ENCODE results near the gene PDLIM1. TPM values are rescaled to one million over a fixed set of nuclear protein-coding genes. Genes with fewer than 3 reads are reported as not detected.

PDLIM1 gene
- total RNA-seq, 2 experiments from 2014 or later, result 0.76 to 0.92 TPM

DNA sequence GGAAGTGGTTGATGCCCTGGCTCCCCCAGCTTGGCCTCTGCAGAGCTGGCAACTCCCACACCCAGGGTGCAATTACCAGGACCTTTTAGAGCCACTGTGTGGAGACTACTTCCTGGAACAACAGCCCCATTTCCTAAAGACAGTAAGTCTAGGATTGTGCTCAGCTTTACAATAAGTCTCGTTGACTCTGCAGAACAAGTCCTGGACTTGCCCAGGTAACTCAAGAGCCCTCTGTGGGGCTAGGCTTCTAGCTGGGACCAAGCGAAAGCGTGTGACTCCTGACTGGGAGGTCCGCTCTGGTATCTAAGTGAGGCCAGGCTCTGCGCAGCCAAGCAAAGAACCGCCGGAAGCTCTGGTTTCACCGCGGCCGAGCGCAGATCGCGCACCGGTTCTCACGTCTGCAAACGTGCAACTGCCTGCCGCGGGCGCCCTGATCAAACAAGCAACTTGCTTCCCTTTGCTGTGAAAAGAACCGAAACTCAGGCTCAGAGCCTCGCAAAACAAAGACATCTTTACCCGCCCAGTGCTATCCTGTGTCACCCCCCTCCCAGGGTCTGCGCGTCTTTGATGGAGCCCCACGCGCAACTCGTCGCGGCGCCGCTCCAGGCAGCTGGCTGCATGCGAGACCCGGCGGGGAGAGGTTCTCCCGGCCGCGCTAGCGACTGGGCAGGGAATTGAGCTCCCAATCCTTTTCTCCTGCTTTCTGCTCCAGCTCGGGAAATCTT, 4.4 kb upstream of the PDLIM1 start:
- ChIA-PET POLR2A (no interaction called here), CTCF (interaction anchor here (0.8 to 1.5 kb wide), 3 partner anchors 52 to 135 kb away, joined by 3 to 8 read pairs (median 4); no protein-coding TSS in a partner anchor)
- Mint-ChIP-seq H3K4me3 (peak overlapping the region; percentile 42), H3K27ac (no peak overlapping the region), H3K27me3 (peaks cover 26% of the 10 kb centered on the region), H3K4me1 (ENCODE audit: low read depth) (peaks cover 10% of the 10 kb centered on the region), H3K36me3 (no peaks in the 10 kb centered on the region), H3K9me3 (no peaks in the 10 kb centered on the region)
- intact Hi-C loops (cut with micrococcal nuclease), result no loop called here
- DNase-seq, result peak; percentile 60

DNA sequence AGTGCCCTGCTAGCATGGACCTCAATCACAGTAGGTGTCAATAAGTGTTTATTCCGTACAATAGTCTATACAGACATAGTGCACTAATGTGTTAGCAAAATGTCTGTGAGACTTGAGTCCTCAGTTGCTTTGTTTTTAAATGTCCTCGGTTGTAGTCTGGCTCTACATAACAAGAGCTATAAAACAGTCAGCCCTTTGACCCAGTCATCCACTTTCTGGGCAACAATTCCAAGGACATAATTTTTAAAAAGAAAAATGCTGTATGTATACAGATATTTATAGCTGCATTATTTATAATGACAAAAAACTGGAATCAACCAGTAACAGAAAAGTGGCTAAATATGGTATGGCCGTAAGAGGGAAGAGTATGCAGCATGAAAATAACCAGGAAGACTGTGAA, 2.8 kb upstream of the PDLIM1 start:
- POLR2A ChIA-PET, result no interaction called here
- Mint-ChIP-seq H3K4me3 (no peak overlapping the region), H3K27me3 (peaks cover 38% of the 10 kb centered on the region), H3K36me3 (no peaks in the 10 kb centered on the region), H3K4me1 (ENCODE audit: low read depth) (peaks cover 14% of the 10 kb centered on the region), H3K27ac (no peak overlapping the region), H3K9me3 (no peaks in the 10 kb centered on the region)
- CTCF ChIA-PET, result no interaction called here
- intact Hi-C loops (cut with micrococcal nuclease), result loop anchor here (5.0 kb wide), 1 partner anchor 56 kb away; no protein-coding TSS in a partner anchor
- DNase-seq, result no peak

DNA sequence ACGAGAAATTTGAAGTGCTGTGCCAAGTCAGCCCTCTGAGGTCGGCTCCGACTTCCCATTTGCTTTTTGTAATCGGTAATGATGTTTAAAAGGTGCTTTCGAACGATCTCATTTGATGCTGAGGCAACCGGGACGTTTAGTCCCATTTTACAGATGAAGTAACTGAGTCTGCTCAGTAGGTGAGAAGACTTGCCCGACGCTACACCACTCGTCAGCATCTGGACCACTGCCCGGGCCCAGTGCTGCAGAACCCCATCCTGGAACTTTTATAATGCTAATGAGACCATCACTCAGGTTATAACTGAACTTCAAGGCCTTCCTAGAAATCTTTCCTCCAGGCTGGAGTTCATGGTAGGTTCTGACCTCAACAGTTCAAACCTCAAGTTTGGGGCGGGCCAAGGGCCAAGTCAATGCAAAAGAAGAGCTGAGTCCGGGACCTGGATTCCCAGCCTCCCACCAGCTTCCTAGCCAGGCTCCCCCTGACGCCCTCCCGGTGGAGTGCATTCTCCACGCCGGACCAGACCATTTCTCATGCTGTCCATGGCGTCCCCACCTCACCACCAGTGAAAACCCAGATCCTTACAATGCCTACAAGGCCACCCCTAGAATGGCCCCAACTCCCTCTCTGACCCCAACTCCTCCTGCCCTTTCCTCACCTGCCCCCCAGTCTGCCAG, 699 bp upstream of the PDLIM1 start:
- ChIA-PET CTCF (interaction anchor here (1.6 kb wide), 1 partner anchor 48 kb away, joined by 3 read pairs; no protein-coding TSS in a partner anchor), POLR2A (no interaction called here)
- Mint-ChIP-seq H3K9me3 (no peaks in the 10 kb centered on the region), H3K27me3 (peaks cover 46% of the 10 kb centered on the region), H3K27ac (no peak overlapping the region), H3K36me3 (no peaks in the 10 kb centered on the region), H3K4me3 (peak overlapping the region; percentile 24), H3K4me1 (ENCODE audit: low read depth) (peaks cover 14% of the 10 kb centered on the region)
- no peak for DNase-seq
- intact Hi-C loops (cut with micrococcal nuclease), result loop anchor here (5.0 kb wide), 1 partner anchor 54 kb away; no protein-coding TSS in a partner anchor

DNA sequence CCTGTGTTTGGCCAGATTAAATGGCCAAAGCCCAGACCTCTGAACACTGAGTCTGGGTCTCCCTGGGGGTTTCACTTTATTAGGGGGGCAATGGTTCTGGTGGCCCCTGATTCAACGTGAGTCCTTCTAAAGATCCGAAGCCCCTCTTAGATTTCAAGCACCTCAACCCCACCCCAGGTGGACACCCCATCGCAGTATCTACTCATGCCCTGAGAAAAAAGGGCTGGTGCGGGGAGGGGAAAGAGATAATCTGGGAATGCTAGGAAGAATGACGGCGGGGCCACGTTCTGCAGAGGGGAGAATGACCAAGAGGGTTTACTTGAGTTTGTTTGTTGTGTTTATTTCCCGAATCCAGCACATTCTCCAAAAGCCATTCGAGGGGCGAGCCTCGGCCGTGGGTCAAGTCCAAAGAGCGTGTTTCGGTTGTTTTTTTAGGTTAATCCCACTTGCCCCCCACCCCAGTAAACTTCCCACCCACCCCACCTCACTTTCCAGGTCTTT, 832 bp downstream of the PDLIM1 start:
- intact Hi-C loops (cut with micrococcal nuclease), result loop anchor here (5.0 kb wide), 1 partner anchor 53 kb away; no protein-coding TSS in a partner anchor
- DNase-seq, result no peak
- Mint-ChIP-seq H3K27me3 (peaks cover 41% of the 10 kb centered on the region), H3K4me3 (peak overlapping the region; percentile 51), H3K9me3 (no peaks in the 10 kb centered on the region), H3K27ac (no peak overlapping the region), H3K4me1 (ENCODE audit: low read depth) (peaks cover 7% of the 10 kb centered on the region), H3K36me3 (no peaks in the 10 kb centered on the region)
- POLR2A ChIA-PET, result no interaction called here
- CTCF ChIA-PET, result no interaction called here

DNA sequence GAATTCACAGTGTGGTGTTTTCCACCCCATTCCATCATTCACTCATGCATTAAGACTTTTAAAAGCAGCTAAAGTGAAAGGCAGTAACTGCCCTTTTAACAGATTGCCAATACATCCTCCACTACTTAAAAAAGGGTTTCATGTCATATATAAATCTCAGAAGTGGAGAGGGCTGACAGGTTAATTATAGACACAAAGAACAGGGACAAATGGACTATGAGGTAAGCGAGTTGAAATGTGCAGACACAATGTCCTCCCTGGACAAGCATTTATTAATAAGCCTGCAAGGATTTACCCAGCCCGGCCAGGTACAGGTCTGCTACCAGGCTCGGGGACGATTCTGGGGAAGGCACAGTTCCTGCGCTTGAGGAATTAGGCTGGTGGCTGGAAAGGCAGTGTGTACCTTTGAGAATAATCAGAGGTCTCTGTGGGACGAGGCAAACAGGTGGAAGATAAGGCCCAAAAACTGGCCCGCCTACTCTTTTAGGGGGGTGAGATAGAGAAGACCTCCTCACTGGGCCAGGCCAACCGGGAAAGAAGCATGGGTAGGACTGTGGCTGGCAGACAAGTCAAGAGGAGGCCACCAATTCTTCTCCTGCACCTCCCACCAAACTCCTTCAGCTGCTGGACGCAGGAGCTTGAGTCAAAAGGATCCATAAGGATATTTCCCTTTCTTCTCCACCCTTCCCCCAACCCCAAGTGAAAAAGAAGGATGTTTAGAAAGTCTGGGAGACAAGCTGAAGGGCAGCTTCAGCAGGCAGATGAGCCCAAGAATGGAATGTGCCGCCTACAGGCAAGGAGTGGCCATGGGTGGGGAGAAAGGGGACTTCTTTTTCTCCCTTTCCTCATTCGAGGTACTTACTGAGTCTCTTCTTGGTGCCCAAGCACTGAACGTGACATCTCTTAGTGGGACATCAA, 1.5 kb downstream of the PDLIM1 start:
- ChIA-PET CTCF (no interaction called here), POLR2A (no interaction called here)
- Mint-ChIP-seq H3K36me3 (no peaks in the 10 kb centered on the region), H3K9me3 (no peaks in the 10 kb centered on the region), H3K27me3 (peaks cover 37% of the 10 kb centered on the region), H3K4me3 (no peak overlapping the region), H3K27ac (no peak overlapping the region), H3K4me1 (ENCODE audit: low read depth) (peaks cover 7% of the 10 kb centered on the region)
- no peak for DNase-seq
- intact Hi-C loops (cut with micrococcal nuclease), result no loop called here

DNA sequence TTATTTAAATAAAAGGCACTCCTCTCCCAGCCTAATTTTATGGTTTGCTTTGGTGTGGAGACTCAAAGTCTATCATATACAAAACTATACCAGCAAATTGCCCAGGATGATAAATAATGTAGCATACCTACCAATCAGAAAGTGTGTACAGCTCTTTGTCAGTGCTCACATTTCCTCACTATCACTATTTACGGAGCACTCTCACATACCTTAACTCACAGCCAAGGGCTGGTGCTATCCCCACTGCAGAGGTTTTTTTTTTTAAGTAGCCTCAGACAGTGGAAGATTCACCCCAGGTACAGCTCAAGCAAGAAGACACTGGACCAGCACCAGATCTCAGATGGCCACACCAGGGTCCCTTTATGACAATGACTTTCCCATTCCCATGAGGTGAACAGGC, 2.5 kb downstream of the PDLIM1 start:
- no peak for DNase-seq
- peaks cover 7% of the 10 kb centered on the region for H3K4me1 Mint-ChIP-seq (ENCODE audit: low read depth)
- H3K27me3 Mint-ChIP-seq, result peaks cover 35% of the 10 kb centered on the region
- ChIA-PET CTCF (interaction anchor here (0.8 kb wide), 1 partner anchor 43 kb away, joined by 3 read pairs; no protein-coding TSS in a partner anchor), POLR2A (no interaction called here)
- intact Hi-C loops (cut with micrococcal nuclease), result no loop called here
- no peaks in the 10 kb centered on the region for H3K36me3 Mint-ChIP-seq
- H3K9me3 Mint-ChIP-seq, result no peaks in the 10 kb centered on the region
- H3K4me3 Mint-ChIP-seq, result no peak overlapping the region
- no peak overlapping the region for H3K27ac Mint-ChIP-seq

DNA sequence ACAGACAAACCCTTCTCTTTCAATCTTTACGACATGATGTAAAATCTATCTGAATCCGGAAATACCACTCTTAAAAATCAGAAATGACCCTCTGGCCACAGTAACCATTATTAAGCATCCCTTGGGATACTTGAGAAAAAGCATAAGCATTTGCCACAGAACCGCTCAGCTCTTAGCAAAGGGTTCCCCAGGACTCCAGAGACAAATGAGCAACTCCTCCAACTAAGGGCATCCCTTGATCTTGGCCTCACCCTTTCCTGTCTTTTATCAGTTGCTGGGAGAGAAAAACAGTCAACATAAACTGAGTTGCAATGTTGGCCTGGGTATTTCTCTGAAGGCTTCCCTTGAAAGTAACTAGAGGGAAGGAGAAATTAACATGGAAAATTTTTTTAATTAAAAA, 3.5 kb downstream of the PDLIM1 start:
- H3K27ac Mint-ChIP-seq, result no peak overlapping the region
- no peaks in the 10 kb centered on the region for H3K9me3 Mint-ChIP-seq
- peaks cover 29% of the 10 kb centered on the region for H3K27me3 Mint-ChIP-seq
- peaks cover 7% of the 10 kb centered on the region for H3K4me1 Mint-ChIP-seq (ENCODE audit: low read depth)
- ChIA-PET CTCF (no interaction called here), POLR2A (no interaction called here)
- H3K4me3 Mint-ChIP-seq, result no peak overlapping the region
- intact Hi-C loops (cut with micrococcal nuclease), result no loop called here
- no peak for DNase-seq
- H3K36me3 Mint-ChIP-seq, result no peaks in the 10 kb centered on the region

DNA sequence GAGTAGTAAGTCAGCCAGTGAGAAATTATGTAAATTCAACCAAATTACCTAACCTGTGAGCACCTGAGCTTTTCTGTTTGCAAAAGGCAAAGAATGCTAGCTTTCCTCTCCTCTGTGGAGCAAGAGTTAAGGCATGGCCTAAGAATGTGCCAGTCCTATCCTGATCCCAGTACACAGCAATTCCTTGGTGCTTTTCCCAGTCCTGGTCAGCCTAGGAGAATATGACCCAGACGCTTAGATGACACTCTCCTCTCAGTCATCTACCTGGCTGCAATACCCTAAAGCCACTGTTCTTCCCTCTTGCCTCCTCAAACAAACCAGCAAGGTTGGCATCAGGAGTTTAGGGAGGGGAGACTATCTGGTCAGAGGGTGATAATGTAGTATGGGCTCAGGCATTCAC, 4.1 kb downstream of the PDLIM1 start:
- Mint-ChIP-seq H3K4me3 (no peak overlapping the region), H3K9me3 (no peaks in the 10 kb centered on the region), H3K36me3 (no peaks in the 10 kb centered on the region), H3K4me1 (ENCODE audit: low read depth) (peaks cover 7% of the 10 kb centered on the region), H3K27me3 (peaks cover 26% of the 10 kb centered on the region), H3K27ac (no peak overlapping the region)
- ChIA-PET POLR2A (no interaction called here), CTCF (no interaction called here)
- intact Hi-C loops (cut with micrococcal nuclease), result no loop called here
- no peak for DNase-seq

DNA sequence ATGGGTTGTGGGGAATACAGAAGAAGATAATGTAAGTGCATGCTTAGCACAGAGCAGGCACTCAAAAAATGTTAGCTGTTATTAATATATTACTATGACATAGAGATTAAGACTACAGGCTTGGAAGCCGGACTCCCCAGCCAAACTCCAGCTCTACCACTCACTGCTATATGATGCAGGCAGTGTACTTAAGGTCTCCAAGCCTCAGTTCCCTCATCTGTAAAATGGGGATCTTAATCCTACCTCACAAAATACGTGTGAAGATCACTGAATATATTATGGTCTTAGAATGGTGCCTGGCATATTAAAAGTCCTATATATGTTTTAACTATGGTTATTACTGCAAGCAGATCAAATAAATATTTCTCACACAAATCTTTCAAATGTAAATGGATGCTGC, 5.2 kb downstream of the PDLIM1 start:
- no peaks in the 10 kb centered on the region for H3K36me3 Mint-ChIP-seq
- no peak overlapping the region for H3K4me3 Mint-ChIP-seq
- no peak overlapping the region for H3K27ac Mint-ChIP-seq
- ChIA-PET CTCF (no interaction called here), POLR2A (no interaction called here)
- H3K27me3 Mint-ChIP-seq, result peaks cover 21% of the 10 kb centered on the region
- H3K4me1 Mint-ChIP-seq (ENCODE audit: low read depth), result peaks cover 5% of the 10 kb centered on the region
- H3K9me3 Mint-ChIP-seq, result no peaks in the 10 kb centered on the region
- intact Hi-C loops (cut with micrococcal nuclease), result no loop called here
- no peak for DNase-seq

DNA sequence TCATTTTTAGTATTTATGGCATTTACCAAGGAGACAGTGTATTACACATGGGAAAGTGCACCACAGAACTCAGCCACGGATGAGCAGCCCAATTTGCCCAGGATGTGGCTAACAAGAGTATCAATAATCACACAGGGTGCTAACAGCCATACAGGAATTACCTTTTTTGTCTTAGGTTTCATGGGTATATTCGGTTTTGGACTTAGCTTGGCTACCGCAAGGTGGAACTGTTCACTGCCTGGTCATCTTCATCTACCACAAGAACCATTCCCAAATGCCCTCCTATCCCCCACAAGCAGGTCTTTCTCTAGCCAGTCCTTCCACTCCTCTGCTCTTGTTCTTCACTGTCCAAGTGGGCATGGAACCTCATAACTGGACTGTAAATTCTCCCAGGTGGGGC, 6.0 kb downstream of the PDLIM1 start:
- CTCF ChIA-PET, result no interaction called here
- POLR2A ChIA-PET, result no interaction called here
- intact Hi-C loops (cut with micrococcal nuclease), result no loop called here
- Mint-ChIP-seq H3K9me3 (no peaks in the 10 kb centered on the region), H3K4me3 (no peak overlapping the region), H3K27me3 (peaks cover 16% of the 10 kb centered on the region), H3K27ac (no peak overlapping the region), H3K4me1 (ENCODE audit: low read depth) (no peaks in the 10 kb centered on the region), H3K36me3 (no peaks in the 10 kb centered on the region)
- DNase-seq, result no peak

DNA sequence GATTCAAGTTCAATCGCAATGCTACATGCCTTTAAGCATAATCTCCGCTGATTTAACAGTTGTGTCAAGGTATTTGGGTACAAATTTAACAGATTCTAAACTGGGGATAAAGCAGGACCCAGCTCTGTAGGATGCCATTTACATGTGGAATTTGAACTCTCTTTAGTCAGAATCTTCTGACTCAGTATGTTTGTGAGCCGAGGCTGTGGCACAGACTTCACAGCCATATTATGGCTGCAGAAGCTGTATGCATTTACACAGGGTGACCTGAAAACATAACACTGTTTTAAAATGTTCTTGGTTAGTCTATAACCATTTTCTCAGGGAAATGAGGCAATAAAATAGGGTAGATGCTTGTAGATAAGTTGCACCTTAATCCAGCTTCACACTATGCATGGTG, 8.7 kb downstream of the PDLIM1 start:
- Mint-ChIP-seq H3K4me1 (ENCODE audit: low read depth) (no peaks in the 10 kb centered on the region), H3K4me3 (no peak overlapping the region), H3K27ac (no peak overlapping the region), H3K27me3 (no peaks in the 10 kb centered on the region), H3K36me3 (no peaks in the 10 kb centered on the region), H3K9me3 (no peaks in the 10 kb centered on the region)
- intact Hi-C loops (cut with micrococcal nuclease), result no loop called here
- POLR2A ChIA-PET, result no interaction called here
- DNase-seq, result no peak
- CTCF ChIA-PET, result interaction anchor here (0.5 kb wide), 1 partner anchor 99 kb away, joined by 3 read pairs; no protein-coding TSS in a partner anchor

DNA sequence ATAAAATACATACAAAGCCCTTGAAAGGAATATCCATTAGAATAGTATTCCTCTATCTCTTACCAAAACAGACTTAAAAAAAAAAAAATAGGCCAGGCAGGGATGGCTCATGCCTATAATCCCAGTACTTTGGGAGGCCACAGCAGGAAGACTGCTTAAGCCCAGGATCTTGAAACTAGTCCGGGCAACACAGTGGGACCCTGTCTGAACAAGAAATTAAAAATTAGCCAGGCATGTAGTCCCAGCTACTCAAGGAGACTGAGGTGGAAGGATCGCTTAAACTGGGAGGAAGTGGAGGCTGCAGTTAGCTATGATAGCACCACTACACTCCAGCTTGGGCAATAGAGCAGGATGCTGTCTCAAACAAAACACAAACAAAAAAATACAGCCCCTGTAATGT, 9.6 kb downstream of the PDLIM1 start:
- intact Hi-C loops (cut with micrococcal nuclease), result no loop called here
- no peaks in the 10 kb centered on the region for H3K4me1 Mint-ChIP-seq (ENCODE audit: low read depth)
- no peaks in the 10 kb centered on the region for H3K9me3 Mint-ChIP-seq
- H3K36me3 Mint-ChIP-seq, result no peaks in the 10 kb centered on the region
- H3K27me3 Mint-ChIP-seq, result no peaks in the 10 kb centered on the region
- ChIA-PET CTCF (no interaction called here), POLR2A (no interaction called here)
- no peak overlapping the region for H3K27ac Mint-ChIP-seq
- no peak overlapping the region for H3K4me3 Mint-ChIP-seq
- no peak for DNase-seq
